ENCODE results near the gene CD46.
"Not testable (repeated sequence)": the region's sequence is repeated elsewhere in the genome, so short reads cannot be mapped to it uniquely, and the experiment has no call there.

CD46 gene

GRCh38 chr1:207763091-207763490 lies 11.2 kb downstream of the CD46 start:
- Histone ChIP-seq H3K27me3 (ENCODE audit: low read length) (no peaks in the 10 kb centered on the region), H2AFZ (ENCODE audit: low read depth, low read length, severe bottlenecking) (no peak overlapping the region), H3K4me3 (ENCODE audit: insufficient read depth, low read length, poor library complexity, severe bottlenecking) (no peak overlapping the region), H3K9ac (ENCODE audit: low read length) (no peak overlapping the region), H3K36me3 (ENCODE audit: low read length) (peaks cover 55% of the 10 kb centered on the region), H3K9me3 (ENCODE audit: insufficient read depth, low read length) (no peaks in the 10 kb centered on the region; the same call in 1 of the 2 replicates), H3K9me2 (replicated peaks; ENCODE audit: insufficient read depth, low read length) (no peaks in the 10 kb centered on the region), H3K4me2 (ENCODE audit: low read depth, low read length, poor library complexity, severe bottlenecking) (no peak overlapping the region), H3F3A (ENCODE audit: insufficient read depth) (no peaks in the 10 kb centered on the region), H4K20me1 (ENCODE audit: low read depth, low read length) (no peaks in the 10 kb centered on the region), H3K79me2 (ENCODE audit: insufficient read depth, low read length) (no peaks in the 10 kb centered on the region), H3K27ac (ENCODE audit: low read depth, low read length) (no peak overlapping the region)
- TF ChIP-seq CTCF (IDR thresholded peaks at IDR 0.05; ENCODE audit: insufficient read depth, low read length, poor library complexity, severe bottlenecking), result no peak
- no peak for TF ChIP-seq EZH2phosphoT487 (conservative IDR thresholded peaks at IDR 0.05; ENCODE audit: low read length)

- Histone ChIP-seq H4K20me1 (ENCODE audit: low read depth, low read length) (no peaks in the 10 kb centered on the region), H3K27me3 (ENCODE audit: low read length) (no peaks in the 10 kb centered on the region), H3K9ac (ENCODE audit: low read length) (no peak overlapping the region), H3K9me2 (replicated peaks; ENCODE audit: insufficient read depth, low read length) (no peaks in the 10 kb centered on the region), H3K4me3 (ENCODE audit: insufficient read depth, low read length, poor library complexity, severe bottlenecking) (no peak overlapping the region), H3K4me2 (ENCODE audit: low read depth, low read length, poor library complexity, severe bottlenecking) (no peak overlapping the region), H3K9me3 (ENCODE audit: insufficient read depth, low read length) (no peaks in the 10 kb centered on the region; the same call in 1 of the 2 replicates), H3F3A (ENCODE audit: insufficient read depth) (no peaks in the 10 kb centered on the region), H3K27ac (ENCODE audit: low read depth, low read length) (no peak overlapping the region), H3K79me2 (ENCODE audit: insufficient read depth, low read length) (no peaks in the 10 kb centered on the region), H2AFZ (ENCODE audit: low read depth, low read length, severe bottlenecking) (no peak overlapping the region), H3K36me3 (ENCODE audit: low read length) (peaks cover 55% of the 10 kb centered on the region)
- TF ChIP-seq CTCF (IDR thresholded peaks at IDR 0.05; ENCODE audit: insufficient read depth, low read length, poor library complexity, severe bottlenecking) (no peak), EZH2phosphoT487 (conservative IDR thresholded peaks at IDR 0.05; ENCODE audit: low read length) (no peak)
Observed at GRCh38 chr1:207763972-207764371, 12.1 kb downstream of the CD46 start.

- Histone ChIP-seq H3K27me3 (ENCODE audit: low read length) (no peaks in the 10 kb centered on the region), H3K9me3 (ENCODE audit: insufficient read depth, low read length) (no peaks in the 10 kb centered on the region; the same call in 1 of the 2 replicates), H3K4me2 (ENCODE audit: low read depth, low read length, poor library complexity, severe bottlenecking) (no peak overlapping the region), H3K9ac (ENCODE audit: low read length) (no peak overlapping the region), H3K36me3 (ENCODE audit: low read length) (peaks cover 52% of the 10 kb centered on the region), H3K4me3 (ENCODE audit: insufficient read depth, low read length, poor library complexity, severe bottlenecking) (no peak overlapping the region), H3K79me2 (ENCODE audit: insufficient read depth, low read length) (no peaks in the 10 kb centered on the region), H3F3A (ENCODE audit: insufficient read depth) (no peaks in the 10 kb centered on the region), H2AFZ (ENCODE audit: low read depth, low read length, severe bottlenecking) (no peak overlapping the region), H3K27ac (ENCODE audit: low read depth, low read length) (no peak overlapping the region), H3K9me2 (replicated peaks; ENCODE audit: insufficient read depth, low read length) (no peaks in the 10 kb centered on the region), H4K20me1 (ENCODE audit: low read depth, low read length) (no peaks in the 10 kb centered on the region)
- TF ChIP-seq CTCF (IDR thresholded peaks at IDR 0.05; ENCODE audit: insufficient read depth, low read length, poor library complexity, severe bottlenecking), result no peak
- TF ChIP-seq EZH2phosphoT487 (conservative IDR thresholded peaks at IDR 0.05; ENCODE audit: low read length), result no peak
Observed at GRCh38 chr1:207766569-207766968, 14.7 kb downstream of the CD46 start.

GRCh38 chr1:207770514-207770913 lies 18.7 kb downstream of the CD46 start:
- not testable (repeated sequence) for H4K20me1 ChIP-seq (ENCODE audit: low read depth, low read length); H3K79me2 ChIP-seq (ENCODE audit: insufficient read depth, low read length); H3F3A ChIP-seq (ENCODE audit: insufficient read depth); H3K9me3 ChIP-seq (ENCODE audit: insufficient read depth, low read length); H3K9ac ChIP-seq (ENCODE audit: low read length); H3K27ac ChIP-seq (ENCODE audit: low read depth, low read length); H3K9me2 ChIP-seq (replicated peaks; ENCODE audit: insufficient read depth, low read length); H3K27me3 ChIP-seq (ENCODE audit: low read length); H3K4me3 ChIP-seq (ENCODE audit: insufficient read depth, low read length, poor library complexity, severe bottlenecking); H2AFZ ChIP-seq (ENCODE audit: low read depth, low read length, severe bottlenecking); H3K4me2 ChIP-seq (ENCODE audit: low read depth, low read length, poor library complexity, severe bottlenecking)
- H3K36me3 ChIP-seq (ENCODE audit: low read length), result peaks cover 20% of the 10 kb centered on the region

- not testable (repeated sequence) for H2AFZ ChIP-seq (ENCODE audit: low read depth, low read length, severe bottlenecking); H3F3A ChIP-seq (ENCODE audit: insufficient read depth); H3K4me3 ChIP-seq (ENCODE audit: insufficient read depth, low read length, poor library complexity, severe bottlenecking); H3K9me2 ChIP-seq (replicated peaks; ENCODE audit: insufficient read depth, low read length); H3K4me2 ChIP-seq (ENCODE audit: low read depth, low read length, poor library complexity, severe bottlenecking); H3K9me3 ChIP-seq (ENCODE audit: insufficient read depth, low read length); H4K20me1 ChIP-seq (ENCODE audit: low read depth, low read length); H3K27me3 ChIP-seq (ENCODE audit: low read length); H3K27ac ChIP-seq (ENCODE audit: low read depth, low read length); H3K9ac ChIP-seq (ENCODE audit: low read length)
- peaks cover 26% of the 10 kb centered on the region for H3K36me3 ChIP-seq (ENCODE audit: low read length)
- peaks cover 21% of the 10 kb centered on the region for H3K79me2 ChIP-seq (ENCODE audit: insufficient read depth, low read length)
Observed at GRCh38 chr1:207776045-207776444, 24.2 kb downstream of the CD46 start.

GRCh38 chr1:207777412-207777811 lies 25.6 kb downstream of the CD46 start:
- H3K9ac ChIP-seq (ENCODE audit: low read length); H2AFZ ChIP-seq (ENCODE audit: low read depth, low read length, severe bottlenecking); H3K27ac ChIP-seq (ENCODE audit: low read depth, low read length); H3F3A ChIP-seq (ENCODE audit: insufficient read depth); H3K4me2 ChIP-seq (ENCODE audit: low read depth, low read length, poor library complexity, severe bottlenecking); H3K9me3 ChIP-seq (ENCODE audit: insufficient read depth, low read length); H3K9me2 ChIP-seq (replicated peaks; ENCODE audit: insufficient read depth, low read length); H3K4me3 ChIP-seq (ENCODE audit: insufficient read depth, low read length, poor library complexity, severe bottlenecking); H3K27me3 ChIP-seq (ENCODE audit: low read length); H4K20me1 ChIP-seq (ENCODE audit: low read depth, low read length): not testable (repeated sequence)
- Histone ChIP-seq H3K36me3 (ENCODE audit: low read length) (peaks cover 26% of the 10 kb centered on the region), H3K79me2 (ENCODE audit: insufficient read depth, low read length) (peaks cover 21% of the 10 kb centered on the region)

All from SU-DHL-6 (cell line).